ENCODE results near the gene FAM131B.
"Not testable (repeated sequence)": the region's sequence is repeated elsewhere in the genome, so short reads cannot be mapped to it uniquely, and the experiment has no call there.

Gene FAM131B

DNA sequence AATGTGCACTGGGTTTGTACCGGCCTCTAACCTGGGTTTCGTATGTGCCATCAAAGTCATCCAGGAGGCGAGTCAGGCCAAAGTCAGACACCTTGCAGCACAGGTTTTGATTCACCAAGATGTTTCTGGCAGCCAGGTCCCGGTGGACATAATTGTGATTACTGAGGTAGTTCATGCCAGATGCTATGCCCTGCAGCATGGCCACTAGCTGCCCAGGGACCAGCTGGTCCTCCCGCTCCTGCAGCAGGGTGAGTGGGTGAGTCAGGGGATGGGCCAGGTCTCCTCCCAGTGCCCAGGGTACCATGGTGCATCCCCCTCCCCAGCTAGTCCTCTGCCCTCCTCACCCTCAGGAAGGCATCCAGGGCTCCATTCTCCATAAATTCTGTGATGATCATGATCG, 32.3 kb upstream of the FAM131B start:
- DNase-seq: no peak

DNA sequence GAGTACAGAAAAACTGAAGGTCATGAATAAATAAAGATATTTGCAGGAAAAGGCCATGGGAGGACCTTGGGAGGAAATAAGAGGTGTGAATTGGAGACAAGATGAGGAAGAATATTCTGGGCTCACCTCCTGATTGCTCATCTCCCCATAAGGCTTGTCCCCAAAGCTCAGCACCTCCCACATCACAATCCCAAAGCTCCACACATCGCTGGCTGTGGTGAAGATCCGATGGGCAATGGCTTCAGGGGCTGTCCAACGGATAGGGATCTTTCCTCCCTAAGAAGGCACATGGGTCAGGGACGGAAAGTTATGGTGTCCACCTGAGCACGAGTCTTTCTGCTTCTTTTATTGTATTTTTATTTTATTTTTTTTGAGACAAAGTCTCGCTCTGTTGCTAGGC, 31.6 kb upstream of the FAM131B start:
- no peak for DNase-seq

DNA sequence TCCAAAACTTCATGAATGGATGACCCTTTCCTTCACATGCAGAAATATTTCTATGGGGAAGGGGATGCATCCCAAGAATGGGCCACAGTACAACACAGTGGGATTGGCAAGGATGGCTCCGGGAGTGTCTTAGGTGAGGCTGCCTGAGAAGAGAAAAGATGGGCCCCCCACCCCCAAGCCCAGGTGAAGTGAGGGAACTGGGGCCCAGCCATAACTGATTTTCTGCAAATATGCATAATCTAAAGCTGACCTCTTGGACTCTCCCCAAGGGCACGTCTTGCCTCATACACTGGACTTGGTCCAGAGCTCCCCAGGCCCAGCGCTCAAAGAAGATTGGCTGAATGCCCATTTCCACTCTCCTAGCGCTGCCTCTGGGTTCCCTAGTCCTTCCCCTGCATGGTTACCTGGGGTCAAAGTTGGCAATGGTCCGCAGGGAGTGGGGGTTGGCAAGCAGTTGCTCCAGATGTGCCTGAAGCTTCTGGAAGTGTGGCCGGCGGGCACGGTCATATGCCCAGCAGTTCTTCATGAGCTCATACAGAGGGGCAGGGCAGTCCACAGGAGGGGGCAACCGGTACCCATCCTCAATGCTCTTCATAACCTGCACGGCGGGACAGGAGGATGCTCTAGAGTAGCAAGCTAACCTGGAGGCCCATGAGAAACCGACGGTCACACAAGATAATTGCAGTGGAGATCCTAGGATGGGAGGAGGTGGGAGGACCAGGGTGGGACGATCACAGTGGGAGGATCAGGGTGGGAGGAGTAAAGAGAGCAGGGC, 30.9 kb upstream of the FAM131B start:
- no peak for DNase-seq

DNA sequence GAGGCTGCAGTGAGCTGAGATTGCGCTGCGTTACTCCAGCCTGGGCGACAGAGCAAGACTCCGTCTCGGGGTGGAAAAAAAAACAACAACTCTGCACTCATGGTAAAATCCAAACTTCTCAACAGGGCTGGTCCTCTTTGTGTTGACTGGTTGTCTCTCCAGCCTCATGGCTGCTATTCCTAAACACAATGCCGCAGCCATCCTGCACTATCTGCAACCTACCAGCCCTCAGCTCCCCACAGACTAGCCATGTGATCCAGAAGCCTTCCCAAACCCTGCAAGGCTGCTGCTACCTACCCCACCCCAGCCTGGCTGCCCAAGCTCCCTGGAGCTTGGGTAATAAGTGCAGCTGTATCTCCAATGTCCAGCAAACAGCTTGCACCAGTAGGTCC, 30.4 kb upstream of the FAM131B start:
- DNase-seq: no peak

DNA sequence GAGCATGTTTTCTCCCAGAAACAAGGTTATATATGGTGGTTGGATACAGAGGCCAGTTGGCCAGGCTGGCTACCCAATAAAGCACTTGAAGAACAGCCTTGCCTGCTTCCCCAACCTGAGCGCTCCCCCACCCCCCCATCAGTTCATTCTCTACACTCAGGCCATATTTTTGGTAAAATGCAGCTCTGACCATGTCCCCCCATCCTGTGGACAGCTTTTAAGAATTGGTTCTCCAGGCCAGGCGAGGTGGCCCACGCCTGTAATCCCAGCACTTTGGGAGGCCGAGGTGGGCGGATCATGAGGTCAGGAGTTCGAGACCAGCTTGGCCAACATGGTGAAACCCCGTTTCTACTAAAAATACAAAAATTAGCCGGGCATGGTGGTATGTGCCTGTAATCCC, 29.9 kb upstream of the FAM131B start:
- DNase-seq: not testable (repeated sequence)

DNA sequence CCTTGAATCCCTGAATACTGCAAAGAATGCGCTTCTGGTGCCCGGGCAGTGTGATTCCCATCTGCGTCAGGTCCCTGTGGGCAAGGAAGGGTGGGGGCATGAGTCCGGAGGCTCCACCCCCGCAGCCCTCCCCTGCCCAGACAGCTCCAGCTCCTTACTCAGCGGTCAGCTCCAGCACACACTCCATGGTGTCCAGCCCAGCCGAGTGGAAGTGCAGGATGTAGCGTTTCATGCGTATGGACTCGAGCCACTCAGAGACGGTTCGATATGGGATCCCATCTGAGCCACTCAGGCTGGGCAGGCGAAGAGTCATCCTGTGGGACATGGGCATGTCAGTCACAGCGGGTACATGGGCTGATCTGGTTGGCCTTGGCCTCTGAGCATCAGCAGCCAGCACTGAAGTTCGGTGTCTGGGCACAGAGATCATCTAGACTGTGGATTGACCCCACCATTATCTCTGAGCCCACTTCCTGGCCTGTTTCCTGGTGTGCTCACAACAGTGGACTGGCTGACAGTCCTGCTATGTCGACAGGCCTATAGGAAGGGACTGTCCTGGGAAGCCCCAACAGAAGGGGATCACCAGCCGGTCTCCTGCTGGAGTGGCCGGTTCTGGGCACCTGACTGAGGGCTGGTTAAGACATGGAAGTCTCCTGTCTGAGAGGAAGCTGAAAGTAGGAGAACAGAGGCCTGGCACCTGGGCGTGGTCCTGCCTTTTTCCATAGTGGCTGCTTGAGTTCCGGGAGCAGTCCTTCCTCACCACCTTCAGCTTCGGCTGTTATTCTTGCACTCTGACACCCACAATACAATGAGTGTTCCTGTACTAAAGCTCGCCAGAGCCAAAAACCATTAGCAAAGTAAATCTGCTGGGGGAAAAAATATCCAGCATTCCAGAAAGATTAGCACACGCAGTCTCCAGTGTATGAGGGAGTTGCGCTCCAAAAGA, 29.2 kb upstream of the FAM131B start:
- no peak for DNase-seq

DNA sequence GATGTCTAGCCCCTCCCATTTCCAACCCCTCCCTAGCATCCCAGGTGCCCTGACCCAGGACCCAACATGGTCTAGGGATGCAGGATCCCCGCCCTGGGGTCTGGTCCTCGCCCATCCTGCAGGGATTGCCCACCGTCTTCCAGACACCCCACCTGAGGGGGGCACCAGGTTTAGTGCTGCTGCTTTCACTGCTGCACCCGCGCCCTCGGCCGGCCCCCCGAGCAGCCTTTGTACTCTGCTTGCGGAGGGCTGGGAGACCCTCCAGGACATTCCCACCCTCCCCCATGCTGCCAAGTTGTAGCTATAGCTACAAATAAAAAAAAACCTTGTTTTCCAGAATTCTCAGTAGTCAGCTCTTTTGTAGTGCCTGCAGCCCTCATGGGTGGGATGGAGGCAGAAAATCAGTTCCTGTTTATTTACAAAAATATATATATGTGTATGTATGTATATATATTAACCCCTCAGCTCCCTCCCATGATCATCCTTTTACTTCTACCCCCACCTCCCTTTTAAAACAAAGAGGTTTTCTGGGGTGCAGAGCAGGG, 28.3 kb upstream of the FAM131B start:
- DNase-seq: no peak

DNA sequence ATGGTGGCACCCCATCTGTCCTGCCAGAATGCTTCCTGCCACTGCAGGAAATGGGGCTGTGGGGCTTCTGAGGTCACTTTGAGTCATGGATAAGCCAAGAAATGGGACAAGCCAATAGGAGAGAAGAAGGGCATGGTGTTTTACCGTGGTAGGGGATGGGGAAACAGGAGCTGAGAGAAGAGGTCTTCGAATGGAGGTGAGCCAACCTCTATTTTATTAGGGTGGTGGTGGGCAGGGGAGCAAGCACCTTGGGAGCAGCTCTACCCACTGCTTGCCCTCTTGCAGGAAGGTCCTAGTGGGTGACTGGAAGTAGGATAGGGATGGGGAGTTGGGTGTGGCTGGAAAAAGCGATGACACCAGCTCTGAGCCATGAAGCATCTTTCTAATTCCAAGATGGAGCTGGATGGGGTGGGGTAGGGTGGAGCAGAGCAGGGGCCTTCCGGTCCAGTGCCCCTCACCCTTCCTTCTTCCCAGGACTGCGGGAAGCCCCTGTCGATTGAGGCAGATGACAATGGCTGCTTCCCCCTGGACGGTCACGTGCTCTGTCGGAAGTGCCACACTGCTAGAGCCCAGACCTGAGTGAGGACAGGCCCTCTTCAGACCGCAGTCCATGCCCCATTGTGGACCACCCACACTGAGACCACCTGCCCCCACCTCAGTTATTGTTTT, 27.7 kb upstream of the FAM131B start:
- no peak for DNase-seq

DNA sequence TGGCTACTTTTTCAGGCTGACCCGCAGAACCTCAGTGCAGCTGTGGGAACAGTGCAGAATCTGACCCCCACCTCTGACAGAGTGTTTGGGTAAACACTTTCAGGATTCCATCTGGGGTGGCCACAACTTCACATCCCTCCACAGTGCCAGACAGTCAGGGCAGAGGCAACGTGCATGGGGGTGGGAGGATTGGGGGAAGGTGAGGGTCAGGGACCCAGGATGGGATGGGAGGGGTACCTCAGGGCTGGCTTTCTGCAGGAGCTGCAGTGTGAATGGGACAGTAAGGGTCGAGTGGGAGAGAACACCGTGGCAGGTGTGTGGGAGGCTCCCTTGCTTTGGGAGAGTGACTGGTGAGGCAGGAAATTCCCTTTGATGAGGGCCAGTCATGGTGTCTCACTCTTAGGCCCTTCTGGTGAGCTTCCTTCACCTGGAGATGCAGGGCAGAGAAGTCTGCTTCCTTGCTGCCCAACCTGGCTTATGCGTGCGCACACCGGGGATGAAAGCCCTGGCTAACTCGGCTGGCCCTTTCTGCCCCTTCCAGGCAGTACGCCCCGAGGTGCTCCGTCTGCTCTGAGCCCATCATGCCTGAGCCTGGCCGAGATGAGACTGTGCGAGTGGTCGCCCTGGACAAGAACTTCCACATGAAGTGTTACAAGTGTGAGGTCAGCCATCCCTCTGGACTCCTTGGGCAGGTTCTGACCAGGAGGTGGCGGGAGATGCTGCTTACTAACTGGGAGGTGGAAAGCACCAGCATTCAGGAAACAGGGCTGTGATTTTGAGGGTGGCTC, 27.0 kb upstream of the FAM131B start:
- DNase-seq: no peak

DNA sequence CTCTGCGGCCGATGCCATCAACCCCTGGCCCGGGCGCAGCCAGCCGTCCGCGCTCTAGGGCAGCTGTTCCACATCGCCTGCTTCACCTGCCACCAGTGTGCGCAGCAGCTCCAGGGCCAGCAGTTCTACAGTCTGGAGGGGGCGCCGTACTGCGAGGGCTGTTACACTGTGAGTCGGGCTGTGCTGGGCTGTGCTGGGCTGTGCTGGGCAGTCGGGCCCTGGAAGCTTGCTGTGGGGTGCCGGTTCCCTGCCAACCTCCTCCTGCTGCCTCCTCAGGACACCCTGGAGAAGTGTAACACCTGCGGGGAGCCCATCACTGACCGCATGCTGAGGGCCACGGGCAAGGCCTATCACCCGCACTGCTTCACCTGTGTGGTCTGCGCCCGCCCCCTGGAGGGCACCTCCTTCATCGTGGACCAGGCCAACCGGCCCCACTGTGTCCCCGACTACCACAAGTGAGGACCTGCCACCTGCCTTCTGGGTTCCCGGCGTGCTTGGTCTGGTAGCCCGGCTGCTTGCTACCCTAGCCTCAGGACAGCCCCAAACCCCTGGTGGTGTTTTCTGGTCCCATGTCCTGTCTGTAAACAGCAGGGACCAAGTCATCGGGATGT, 26.1 kb upstream of the FAM131B start:
- no peak for DNase-seq

DNA sequence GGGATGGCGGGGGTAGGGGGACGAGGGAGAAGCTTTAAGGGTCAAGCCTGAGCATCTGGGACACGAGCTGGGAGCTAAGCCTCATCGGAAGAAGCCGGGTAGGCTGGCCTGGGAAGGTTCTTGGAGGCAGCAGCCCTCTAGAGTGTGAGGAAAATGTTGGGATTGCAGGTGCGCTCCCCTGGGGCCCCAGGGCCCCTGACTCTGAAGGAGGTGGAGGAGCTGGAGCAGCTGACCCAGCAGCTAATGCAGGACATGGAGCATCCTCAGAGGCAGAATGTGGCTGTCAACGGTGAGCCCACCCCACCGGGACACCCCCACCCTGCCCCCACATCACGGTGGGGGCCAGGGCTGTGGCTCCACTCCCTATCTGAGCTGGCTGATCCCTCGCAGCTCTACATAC, 25.5 kb upstream of the FAM131B start:
- no peak for DNase-seq

DNA sequence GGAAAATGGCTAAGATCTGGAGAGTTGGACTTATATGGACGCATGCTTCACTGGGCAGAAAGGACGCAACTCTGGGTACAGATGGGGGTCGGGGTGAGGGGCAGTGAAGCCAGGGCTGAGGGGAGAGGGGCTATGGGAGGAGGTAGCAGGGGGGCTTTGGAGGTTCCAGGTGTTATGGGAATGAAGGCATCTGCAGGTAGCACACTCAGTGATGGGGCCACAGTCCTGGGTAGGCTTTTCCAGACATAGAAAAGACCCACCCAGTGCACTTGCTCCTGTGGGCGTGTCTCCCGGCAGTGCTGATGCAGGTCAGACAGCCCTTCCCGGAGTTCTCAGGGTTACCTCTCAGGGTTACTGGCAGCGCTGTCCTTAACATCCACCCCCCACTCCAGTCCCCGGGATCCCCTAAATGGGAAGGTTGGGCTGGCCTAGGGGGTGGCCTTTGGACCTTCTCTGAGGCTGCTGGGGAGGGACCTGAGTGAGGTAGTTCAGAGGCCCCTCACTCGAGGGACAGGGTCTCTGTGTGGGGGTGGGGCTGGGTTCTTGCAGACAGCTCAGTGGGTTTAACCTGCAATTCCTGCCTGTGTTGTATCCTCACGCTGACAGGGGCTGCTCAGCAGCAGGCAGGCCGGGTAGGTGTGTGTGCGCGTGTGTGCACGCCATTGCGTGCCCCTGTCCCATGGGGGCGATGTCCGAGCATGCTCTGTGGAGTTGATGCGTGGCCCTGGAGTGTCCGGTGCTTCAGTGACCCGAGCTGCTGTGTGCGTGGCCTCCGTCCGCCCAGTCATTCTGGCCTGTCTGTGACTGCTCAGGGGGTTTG, 24.9 kb upstream of the FAM131B start:
- no peak for DNase-seq

DNA sequence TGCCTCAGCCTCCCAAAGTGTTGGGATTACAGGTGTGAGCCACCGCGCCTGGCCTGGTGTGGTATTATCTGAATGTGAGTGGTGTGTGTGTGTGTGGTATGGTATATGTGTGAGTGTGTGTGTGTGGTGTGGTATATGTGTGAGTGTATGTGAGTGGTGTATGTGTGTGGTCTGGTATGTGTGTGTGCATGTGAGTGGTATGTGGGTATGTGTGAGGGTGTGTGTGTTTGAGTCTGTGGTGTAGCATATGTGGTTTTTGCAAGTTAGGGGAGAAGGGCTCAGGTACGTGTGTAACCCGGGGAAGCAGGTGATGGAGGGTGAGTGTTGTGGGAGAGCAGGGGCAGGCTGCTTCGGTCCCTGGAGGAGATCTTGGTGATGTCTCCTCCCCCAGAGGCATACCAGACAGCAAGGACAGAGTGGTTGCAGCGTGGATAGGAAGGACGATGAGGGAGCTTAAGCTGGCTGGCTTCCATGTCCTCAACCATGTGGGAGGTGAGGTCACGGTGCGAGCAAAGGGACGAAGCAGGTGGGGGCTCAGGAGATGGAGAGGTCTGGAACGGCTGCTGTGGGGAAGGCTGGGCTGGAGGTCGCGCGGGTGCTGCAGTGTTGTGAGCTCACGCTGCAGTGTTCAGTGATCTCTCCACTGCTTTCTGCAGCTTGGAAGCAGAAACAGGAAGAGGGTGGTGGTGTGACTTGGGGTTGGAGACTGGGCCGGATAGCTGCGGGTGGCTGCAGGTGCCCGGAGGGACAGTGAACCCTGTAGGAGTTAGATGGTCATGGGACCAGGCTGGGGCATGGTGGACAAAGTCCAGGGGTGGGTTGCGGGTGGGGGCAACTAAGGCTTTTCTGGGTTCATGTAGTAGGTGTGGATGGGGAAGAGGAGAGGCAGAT, 23.6 kb upstream of the FAM131B start:
- DNase-seq: no peak

DNA sequence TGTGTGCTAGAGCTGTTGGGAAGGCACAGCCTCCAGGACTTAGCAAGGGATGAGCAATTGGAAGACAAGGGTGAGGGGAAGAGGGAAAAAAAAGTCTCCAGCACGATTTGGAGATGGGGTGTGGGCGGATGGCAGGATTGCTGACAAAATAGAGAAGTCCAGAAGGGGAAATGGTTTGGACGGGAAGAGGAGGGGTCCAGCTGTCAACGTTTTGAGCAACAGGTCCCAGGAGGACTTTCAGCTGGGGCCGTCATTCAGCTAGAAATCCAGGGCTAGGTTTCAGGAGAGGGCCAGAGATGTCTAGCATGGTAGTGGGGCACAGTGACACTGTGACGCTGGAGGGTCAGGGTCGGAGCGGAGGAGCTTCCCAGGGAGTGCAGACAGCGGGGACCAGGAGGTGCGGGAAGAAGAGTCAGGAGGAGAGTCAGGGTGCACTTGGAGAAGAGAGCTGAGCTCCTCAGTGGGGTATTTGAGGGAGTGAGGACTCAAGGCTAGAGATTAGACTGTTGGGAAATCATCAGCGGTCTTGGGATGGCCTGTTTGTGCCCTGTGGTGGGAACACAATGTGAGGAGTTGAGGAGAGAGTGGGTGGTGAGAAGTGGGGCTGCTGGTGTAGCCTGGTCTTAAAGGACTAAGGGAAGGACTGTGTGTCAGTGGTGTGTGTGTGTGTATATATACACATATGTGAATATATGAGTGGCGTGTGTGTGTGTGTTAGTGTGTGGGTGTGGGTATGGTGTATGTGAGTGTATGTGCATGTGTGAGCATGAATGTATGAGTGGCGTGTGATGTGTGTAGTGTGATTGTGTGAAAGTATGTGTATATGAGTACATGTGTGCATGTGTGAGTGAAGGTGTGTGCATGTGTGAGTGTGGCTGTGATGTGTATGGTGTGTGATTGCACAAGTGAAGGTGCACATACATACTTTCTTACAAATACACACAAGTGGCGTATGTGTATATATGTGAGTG, 22.4 kb upstream of the FAM131B start:
- no peak for DNase-seq

DNA sequence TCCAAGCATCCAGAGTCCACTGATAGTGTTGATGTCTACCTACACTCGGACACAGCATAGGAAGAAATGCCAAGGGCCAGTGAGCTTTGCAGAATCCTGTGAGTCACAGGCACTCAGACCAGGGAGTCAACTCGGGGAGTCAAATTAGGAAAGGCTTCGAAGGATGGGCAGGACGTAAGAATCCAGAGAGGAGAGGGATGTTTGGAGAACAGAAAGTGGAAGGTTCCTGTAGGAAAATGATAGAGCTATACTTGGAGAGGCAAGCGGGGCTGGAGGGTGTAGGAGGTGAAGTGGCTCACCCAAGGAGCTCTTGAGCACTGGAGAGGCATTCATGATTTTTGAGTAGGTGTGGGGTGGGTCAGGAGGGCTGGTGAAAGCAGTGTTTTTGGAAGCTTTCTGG, 21.6 kb upstream of the FAM131B start:
- DNase-seq: no peak

DNA sequence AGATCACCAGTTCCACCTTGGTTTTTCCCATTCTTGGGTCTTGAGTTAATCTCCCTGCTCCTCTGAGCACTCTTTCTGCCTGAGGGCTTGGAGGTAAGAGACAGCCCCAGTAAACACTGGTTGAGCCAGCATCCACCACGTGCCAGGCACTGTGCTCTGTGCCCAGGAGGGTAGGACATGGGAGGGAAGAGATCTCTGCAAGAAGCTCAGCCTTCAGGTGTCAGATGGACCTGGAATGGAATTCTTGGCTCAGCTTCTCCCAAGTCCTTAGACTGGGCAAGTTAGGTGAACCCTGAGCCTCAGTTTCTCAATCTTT, 21.1 kb upstream of the FAM131B start:
- no peak for DNase-seq

DNA sequence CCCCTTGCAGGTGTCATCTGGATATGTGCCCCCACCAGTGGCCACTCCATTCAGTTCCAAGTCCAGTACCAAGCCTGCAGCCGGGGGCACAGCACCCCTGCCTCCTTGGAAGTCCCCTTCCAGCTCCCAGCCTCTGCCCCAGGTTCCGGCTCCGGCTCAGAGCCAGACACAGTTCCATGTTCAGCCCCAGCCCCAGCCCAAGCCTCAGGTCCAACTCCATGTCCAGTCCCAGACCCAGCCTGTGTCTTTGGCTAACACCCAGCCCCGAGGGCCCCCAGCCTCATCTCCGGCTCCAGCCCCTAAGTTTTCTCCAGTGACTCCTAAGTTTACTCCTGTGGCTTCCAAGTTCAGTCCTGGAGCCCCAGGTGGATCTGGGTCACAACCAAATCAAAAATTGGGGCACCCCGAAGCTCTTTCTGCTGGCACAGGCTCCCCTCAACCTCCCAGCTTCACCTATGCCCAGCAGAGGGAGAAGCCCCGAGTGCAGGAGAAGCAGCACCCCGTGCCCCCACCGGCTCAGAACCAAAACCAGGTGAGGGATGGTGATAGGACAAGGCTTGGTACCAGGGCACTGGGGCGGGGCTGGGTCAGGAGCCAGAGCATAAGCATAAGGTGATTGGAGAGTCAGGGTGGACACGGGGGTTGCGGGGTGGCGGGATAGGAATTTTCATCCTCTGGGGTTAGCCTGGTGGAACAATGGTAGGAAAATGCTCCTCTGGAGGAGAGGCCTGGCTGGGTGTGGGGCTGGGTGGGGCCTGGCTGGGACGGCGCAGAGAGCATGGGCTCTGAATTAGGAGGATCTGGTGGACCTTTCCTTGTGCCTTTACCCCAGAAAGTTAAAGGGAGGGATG, 20.5 kb upstream of the FAM131B start:
- DNase-seq: no peak

Measured in NCI-H345 (cell line).